ENCODE data around the gene OSTN.

DNA sequence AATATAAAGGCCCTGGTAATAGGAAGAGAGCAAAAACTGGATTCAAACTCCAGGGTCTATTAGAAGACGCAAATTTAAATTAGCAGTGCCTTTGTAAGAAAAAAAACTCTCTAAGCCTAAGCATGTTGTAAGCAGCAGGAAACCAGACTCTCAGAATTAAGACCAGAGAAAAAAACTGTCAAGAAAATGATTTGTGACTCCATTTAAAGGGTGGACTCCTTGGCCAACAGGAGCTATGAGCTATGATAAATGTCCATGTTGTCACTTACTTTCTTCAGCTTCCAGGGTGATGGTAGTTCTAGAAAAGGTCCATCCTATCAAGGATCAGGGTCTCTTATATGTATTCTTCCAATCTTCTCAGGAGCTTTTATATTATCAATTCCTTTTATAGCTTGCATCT lies 95.2 kb downstream of the OSTN start:
- TF ChIP-seq ZNF274 (IDR thresholded peaks at IDR 0.05; ENCODE audit: low read depth, low read length) (no peak), YY1 (IDR thresholded peaks at IDR 0.05; ENCODE audit: insufficient read depth, insufficient read length) (no peak), SUZ12 (IDR thresholded peaks at IDR 0.05; ENCODE audit: extremely low read depth, insufficient read depth, insufficient read length) (no peak)

Data from NT2/D1 (cell line).